B cell (primary cell): ENCODE measurements around the gene UNC119.

Source experiments
- CTCF ChIP-seq: fragments of 200-600 bp; IDR thresholded peaks from one replicate; pipeline ENCODE4 v1.8.0; 2022; ENCODE audit warnings: antibody characterized with exemption, mild to moderate bottlenecking
- EZH2 ChIP-seq: IDR thresholded peaks from 2 replicates; pipeline ENCODE4 v1.6.1; 2012; ENCODE audit warnings: borderline replicate concordance, low read depth, mild to moderate bottlenecking, moderate library complexity, low read length; ENCODE audit not compliant: insufficient read depth, poor library complexity, severe bottlenecking

DNA sequence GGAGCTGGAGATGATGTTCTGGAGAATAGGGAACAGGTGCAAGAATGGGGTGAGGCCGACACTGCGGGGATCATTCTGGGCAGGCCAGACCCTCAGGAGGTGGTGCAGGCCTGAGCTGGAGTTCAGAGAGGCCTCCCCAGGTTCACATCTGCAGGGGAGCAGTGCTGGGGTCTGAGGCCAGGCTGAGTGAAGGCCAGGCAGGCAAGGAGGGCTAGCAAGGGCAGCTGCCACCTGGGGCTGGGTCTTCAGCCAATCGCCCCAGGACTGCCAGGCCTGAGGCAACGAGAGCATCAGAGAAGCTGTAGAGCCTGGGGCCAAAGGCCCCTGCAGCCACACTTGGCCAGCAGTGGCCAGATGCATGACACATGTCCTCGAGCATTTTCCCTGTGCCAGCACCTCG is 31.7 kb downstream of the UNC119 start:
- TF ChIP-seq CTCF, result no peak
- TF ChIP-seq EZH2, result no peak
